ENCODE measurements around the gene SLC51B.

SLC51B gene

DNA sequence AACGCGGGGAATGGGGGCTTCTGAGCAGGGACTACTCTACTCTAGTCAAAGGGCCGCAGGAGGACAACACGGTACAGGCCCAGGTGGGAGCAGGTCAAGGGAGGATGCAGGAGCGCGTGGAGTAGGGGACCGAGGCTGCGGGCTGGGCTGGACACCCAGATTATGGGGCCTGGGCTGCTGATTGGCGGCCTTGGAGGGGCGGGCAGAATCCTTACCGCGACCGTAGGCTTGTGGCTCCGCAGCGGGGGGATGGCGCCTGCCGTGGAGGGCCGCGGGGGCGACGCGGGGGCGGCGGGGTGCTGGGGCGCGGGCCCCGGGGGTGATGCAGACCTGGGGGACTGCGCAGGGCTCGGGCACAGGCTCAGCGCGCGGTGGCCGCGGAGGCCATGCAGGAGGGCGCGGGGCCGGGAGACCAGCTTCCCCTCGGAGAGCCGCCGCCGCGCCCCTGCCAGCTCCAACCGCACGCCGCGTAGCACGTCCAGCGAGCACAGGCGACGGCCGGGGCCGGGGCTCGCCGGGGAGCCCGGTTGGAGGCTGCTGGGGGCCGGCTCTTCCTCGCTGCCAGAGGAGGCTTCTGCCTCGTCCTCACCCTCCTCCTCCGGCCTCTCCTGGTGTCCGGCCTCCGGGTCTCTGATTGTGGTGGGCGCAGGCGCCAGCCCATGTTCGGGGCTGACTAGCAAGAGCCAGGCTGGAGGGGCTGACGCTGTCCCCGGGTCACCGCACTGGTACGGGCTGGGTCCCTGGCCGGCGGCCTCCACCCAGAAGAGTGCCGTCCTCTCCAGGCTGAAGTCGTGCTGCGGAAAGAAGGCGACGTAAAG lies 56.9 kb downstream of the SLC51B start:
- DNase-seq = no peak

DNA sequence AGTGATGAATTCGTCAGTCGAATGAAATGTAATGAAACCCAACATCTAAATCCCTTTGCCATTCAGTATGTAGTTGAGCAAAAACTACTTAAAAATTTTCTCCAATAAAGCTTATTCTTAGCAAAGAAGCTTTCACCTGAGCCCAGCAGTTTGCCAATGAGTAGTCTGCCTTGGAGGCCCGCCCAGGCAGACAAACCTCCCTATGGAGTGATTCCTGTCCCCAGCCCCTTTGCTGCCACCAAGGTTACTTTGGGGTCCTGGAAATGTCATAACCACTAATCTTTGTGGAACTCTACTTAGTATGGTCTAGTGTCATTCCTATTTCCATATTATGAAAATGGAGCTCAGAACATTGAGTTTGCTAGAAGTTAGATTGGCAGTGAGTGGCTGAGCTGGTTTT lies 57.7 kb downstream of the SLC51B start:
- no peak for DNase-seq
